HG02973 (cell line): ENCODE measurements around the gene SP1.
"Not testable (repeated sequence)": the region's sequence is repeated elsewhere in the genome, so short reads cannot be mapped to it uniquely, and the experiment has no call there.

ENCODE experiments used
- ATAC-seq: cut with Tn5 transposase; IDR thresholded peaks from one replicate; pipeline ENCODE4 v1.9.1; 2021; ENCODE audit warnings: moderate library complexity; ENCODE audit not compliant: unreplicated experiment

Gene SP1

GRCh38 chr12:53380104-53380793, at the start of gene SP1:
Gene SP1 (plus strand): TSS chr12:53380176. CDS start chr12:53380292, 116 bp downstream.
- ATAC-seq: peak; percentile 40

- ATAC-seq: no peak
These were observed 49.3 kb upstream of the SP1 start for GRCh38 chr12:53330671-53331070.

GRCh38 chr12:53332339-53332738, 47.6 kb upstream of the SP1 start:
- ATAC-seq: not testable (repeated sequence)

- no peak for ATAC-seq
These were observed 47.2 kb upstream of the SP1 start for GRCh38 chr12:53332744-53333143.

- ATAC-seq: no peak
These were observed 46.7 kb upstream of the SP1 start for GRCh38 chr12:53333289-53333688.

- no peak for ATAC-seq
These were observed 46.1 kb upstream of the SP1 start for GRCh38 chr12:53333845-53334244.

GRCh38 chr12:53334822-53335221, 45.2 kb upstream of the SP1 start:
- no peak for ATAC-seq

- no peak for ATAC-seq
These were observed 43.7 kb upstream of the SP1 start, which contains the start of gene SP7 for GRCh38 chr12:53336181-53336681. Gene SP7 (minus strand): TSS chr12:53336354. CDS start chr12:53335646, 708 bp downstream.

- no peak for ATAC-seq
These were observed 42.0 kb upstream of the SP1 start for GRCh38 chr12:53338017-53338416.

GRCh38 chr12:53338916-53339315, 41.1 kb upstream of the SP1 start:
- no peak for ATAC-seq

- no peak for ATAC-seq
These were observed 39.6 kb upstream of the SP1 start for GRCh38 chr12:53340398-53340797.

GRCh38 chr12:53343449-53343848, 36.5 kb upstream of the SP1 start:
- no peak for ATAC-seq

- ATAC-seq: no peak
These were observed 36.0 kb upstream of the SP1 start for GRCh38 chr12:53343969-53344368.

GRCh38 chr12:53344487-53344823, 35.5 kb upstream of the SP1 start:
- ATAC-seq: no peak

- no peak for ATAC-seq
These were observed 35.0 kb upstream of the SP1 start for GRCh38 chr12:53344824-53345485.

- no peak for ATAC-seq
These were observed 34.3 kb upstream of the SP1 start for GRCh38 chr12:53345486-53346188.

GRCh38 chr12:53346491-53346890, 33.5 kb upstream of the SP1 start:
- ATAC-seq: no peak

GRCh38 chr12:53347905-53348304, 32.1 kb upstream of the SP1 start:
- ATAC-seq: no peak

- ATAC-seq: no peak
These were observed 27.4 kb upstream of the SP1 start for GRCh38 chr12:53352331-53353256.

GRCh38 chr12:53353257-53353655, 26.7 kb upstream of the SP1 start:
- no peak for ATAC-seq

GRCh38 chr12:53355121-53355520, 24.9 kb upstream of the SP1 start:
- ATAC-seq: no peak
